ENCODE measurements around the gene NOPCHAP1. TPM values are rescaled to one million over a fixed set of nuclear protein-coding genes. Genes with fewer than 3 reads are reported as not detected.

The NOPCHAP1 gene
- total RNA-seq, 1 experiment from 2014 or later = 49.3 TPM

DNA sequence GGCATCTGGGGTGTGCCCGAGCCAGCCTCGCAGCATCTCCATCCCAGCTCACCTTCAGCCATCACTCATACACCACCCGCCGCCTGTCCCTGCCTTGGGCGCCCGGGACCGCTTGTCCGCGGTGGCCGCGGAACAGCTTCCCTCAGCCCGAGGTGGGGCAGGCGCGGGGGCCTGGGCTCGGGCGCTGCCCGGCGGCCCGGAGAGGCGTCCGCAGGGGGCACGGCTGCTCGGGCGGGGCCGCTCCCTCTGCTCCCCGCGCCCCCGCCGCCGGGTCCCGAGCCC is 28.5 kb upstream of the NOPCHAP1 start:
- Histone ChIP-seq H2BK20ac (ENCODE audit: low read depth, low read length, poor library complexity, severe bottlenecking) (no peak overlapping the region), H3K14ac (ENCODE audit: insufficient read depth, low read length) (no peak overlapping the region), H3K23ac (ENCODE audit: insufficient read length, low read depth, low read length) (no peak overlapping the region), H4K5ac (ENCODE audit: insufficient read length, low read depth, low read length) (no peak overlapping the region), H2BK5ac (ENCODE audit: insufficient read length, low read length) (no peak overlapping the region), H3K56ac (ENCODE audit: insufficient read length, low read depth, low read length) (no peak overlapping the region), H3K27ac (ENCODE audit: insufficient read length, low read depth, low read length) (no peak overlapping the region), H3K9me3 (ENCODE audit: control insufficient read depth, low read depth, low read length) (no peaks in the 10 kb centered on the region), H2BK15ac (ENCODE audit: low read depth, low read length) (no peak overlapping the region), H3K9ac (ENCODE audit: extremely low read depth, insufficient read length, low read length) (no peak overlapping the region), H3T11ph (ENCODE audit: low read length) (no peak overlapping the region), H2BK120ac (ENCODE audit: low read depth, low read length, poor library complexity, severe bottlenecking) (no peak overlapping the region), H3K4me1 (ENCODE audit: insufficient read depth, low read length) (no peaks in the 10 kb centered on the region), H2BK12ac (ENCODE audit: insufficient read length, low read depth, low read length) (no peak overlapping the region), H2AK5ac (ENCODE audit: insufficient read length, low read length) (no peak overlapping the region), H4K20me1 (ENCODE audit: control insufficient read depth, insufficient read depth, insufficient read length) (no peaks in the 10 kb centered on the region), H3K79me1 (ENCODE audit: insufficient read depth, low read depth, low read length, poor library complexity, severe bottlenecking) (no peaks in the 10 kb centered on the region), H4K8ac (replicated peaks; ENCODE audit: insufficient read length, low read depth, low read length) (no peak overlapping the region), H3K23me2 (ENCODE audit: insufficient read length, low read depth, low read length, poor library complexity, severe bottlenecking) (peaks cover 5% of the 10 kb centered on the region), H3K79me2 (ENCODE audit: insufficient read depth, low read length) (no peaks in the 10 kb centered on the region), H3K27me3 (ENCODE audit: insufficient read depth, low read length) (peaks cover 2% of the 10 kb centered on the region; the same call in 1 of the 2 replicates), H2AFZ (ENCODE audit: low read length) (no peak overlapping the region), H4K91ac (ENCODE audit: insufficient read length, low read depth, low read length) (no peak overlapping the region), H3K18ac (ENCODE audit: insufficient read length, low read depth, low read length) (no peak overlapping the region), H3K4me2 (ENCODE audit: insufficient read depth, insufficient read length, low read length) (peak overlapping the region; percentile 79), H3K4ac (ENCODE audit: low read depth, low read length) (no peak overlapping the region)
- H3K4me3 Mint-ChIP-seq = peak overlapping the region; percentile 75 to 86
- H3K27me3 Mint-ChIP-seq (ENCODE audit: low read depth) = peaks cover 45% of the 10 kb centered on the region
- WGBS (ENCODE audit: extremely low coverage, insufficient read length, low lambda C conversion rate) = no CpG with 5 or more reads among the region's 31 CpGs
- H3K36me3 Mint-ChIP-seq (ENCODE audit: insufficient read depth in 1 of 3, low read depth in 3 of 3) = no peaks in the 10 kb centered on the region
- no peaks in the 10 kb centered on the region for H3K9me3 Mint-ChIP-seq
- H3K27ac Mint-ChIP-seq = no peak overlapping the region
- no peak for TF ChIP-seq CTCF (conservative IDR thresholded peaks at IDR 0.05)
- H3K4me1 Mint-ChIP-seq = peaks cover 9 to 16% of the 10 kb centered on the region in 2 experiments
- no peak for DNase-seq

Data from H9 (cell line).